Neural cell (in vitro differentiated cells): Measurements from ENCODE around the gene NTMT1. TPM values are rescaled to one million over a fixed set of nuclear protein-coding genes. Genes with fewer than 3 reads are reported as not detected.

Experiments used
- H2AFZ ChIP-seq: fragments of 200-600, 300-800 bp; sonication (generic), shearing (Covaris generic); 2 replicates; pipeline ENCODE4 v1.6.0; 2014; ENCODE audit warnings: low read depth, mild to moderate bottlenecking, antibody characterized with exemption, low read length, moderate library complexity
- H3F3A ChIP-seq: fragments of 200-600 bp; shearing (Covaris generic); 2 replicates; pipeline ENCODE4 v1.6.1; 2016; ENCODE audit warnings: mild to moderate bottlenecking, moderate library complexity, mixed read lengths, antibody characterized with exemption, low read length; ENCODE audit not compliant: insufficient read depth, poor library complexity, severe bottlenecking
- H3K27ac ChIP-seq: fragments of 200-600, 300-800 bp; sonication (generic), shearing (Covaris generic); 2 replicates; pipeline ENCODE4 v1.5.1; 2014; ENCODE audit warnings: mild to moderate bottlenecking, low read length, moderate library complexity
- H3K27me3 ChIP-seq: fragments of 300-800, 200-600 bp; sonication (generic), shearing (Covaris generic); 2 replicates; pipeline ENCODE4 v1.6.0; 2014; ENCODE audit warnings: mild to moderate bottlenecking, low read depth, low read length, moderate library complexity; ENCODE audit not compliant: insufficient read depth
- H3K36me3 ChIP-seq: fragments of 300-800, 200-600 bp; sonication (generic), shearing (Covaris generic); 2 replicates; pipeline ENCODE4 v1.5.1; 2014; ENCODE audit warnings: mild to moderate bottlenecking, antibody characterized with exemption, low read length, moderate library complexity; ENCODE audit not compliant: insufficient read depth
- H3K4me2 ChIP-seq: fragments of 300-800, 200-600 bp; sonication (generic), shearing (Covaris generic); 2 replicates; pipeline ENCODE4 v1.6.0; 2014; ENCODE audit warnings: mild to moderate bottlenecking, low read length
- H3K4me3 ChIP-seq: fragments of 300-800, 200-600 bp; sonication (generic), shearing (Covaris generic); 2 replicates; pipeline ENCODE4 v1.5.1; 2014; ENCODE audit warnings: mild to moderate bottlenecking, low read length, moderate library complexity
- H3K79me2 ChIP-seq: fragments of 200-600 bp; shearing (Covaris generic); replicated peaks from 2 replicates; pipeline ENCODE4 v1.6.0; 2014; ENCODE audit warnings: mild to moderate bottlenecking, low read length, moderate library complexity; ENCODE audit not compliant: insufficient read depth
- H3K9ac ChIP-seq: fragments of 300-800, 200-600 bp; sonication (generic), shearing (Covaris generic); 2 replicates; pipeline ENCODE4 v1.6.1; 2016; ENCODE audit warnings: mild to moderate bottlenecking, low read length, mixed read lengths
- H3K9me2 ChIP-seq: fragments of 200-600 bp; shearing (Covaris generic); 2 replicates; pipeline ENCODE4 v1.6.1; 2016; ENCODE audit warnings: mild to moderate bottlenecking, low read length, mixed read lengths; ENCODE audit not compliant: insufficient read depth
- H3K9me3 ChIP-seq: fragments of 200-600, 300-800 bp; sonication (generic), shearing (Covaris generic); 2 replicates; pipeline ENCODE4 v1.6.1; 2016; ENCODE audit warnings: mild to moderate bottlenecking, mixed run types, low read length, moderate library complexity, mixed read lengths
- H4K20me1 ChIP-seq: fragments of 200-600 bp; shearing (Covaris generic); 2 replicates; pipeline ENCODE4 v1.6.1; 2016; ENCODE audit warnings: mild to moderate bottlenecking, mixed run types; ENCODE audit not compliant: insufficient read depth
- EP300 ChIP-seq: fragments of 450-650 bp; conservative IDR thresholded peaks from 2 replicates; pipeline ENCODE4 v1.6.1; 2014; ENCODE audit warnings: antibody characterized with exemption, mild to moderate bottlenecking, moderate library complexity; ENCODE audit not compliant: poor library complexity, severe bottlenecking
- EZH2 ChIP-seq: fragments of 200-600, 300-800 bp; shearing (Covaris generic), sonication (generic); IDR thresholded peaks from 2 replicates; pipeline ENCODE4 v1.6.1; 2014; ENCODE audit warnings: antibody characterized with exemption, low read length, borderline replicate concordance, mild to moderate bottlenecking; ENCODE audit not compliant: insufficient read depth, poor library complexity, severe bottlenecking
- MXI1 ChIP-seq: fragments of 450-650 bp; conservative IDR thresholded peaks from 2 replicates; pipeline ENCODE4 v1.6.1; 2014; ENCODE audit warnings: antibody characterized with exemption, mild to moderate bottlenecking; ENCODE audit not compliant: poor library complexity, severe bottlenecking
- POLR2AphosphoS5 ChIP-seq: IDR thresholded peaks from 2 replicates; pipeline ENCODE4 v1.6.1; 2012
- RAD21 ChIP-seq: fragments of 450-650 bp; conservative IDR thresholded peaks from 2 replicates; pipeline ENCODE4 v1.6.1; 2014; ENCODE audit warnings: antibody characterized with exemption, mild to moderate bottlenecking, moderate library complexity
- REST ChIP-seq: IDR thresholded peaks from 2 replicates; pipeline ENCODE4 v1.6.1; 2012; ENCODE audit warnings: borderline replicate concordance
- SMC3 ChIP-seq: fragments of 450-650 bp; conservative IDR thresholded peaks from 2 replicates; pipeline ENCODE4 v1.6.1; 2014; ENCODE audit warnings: antibody characterized with exemption, mild to moderate bottlenecking, moderate library complexity; ENCODE audit not compliant: poor library complexity
- TAF1 ChIP-seq: IDR thresholded peaks from 2 replicates; pipeline ENCODE4 v1.6.1; 2012; ENCODE audit warnings: low read depth
- polyA plus RNA-seq: library from polyadenylated mRNA; depleted of rRNA; stranded (reverse); fragments of >200 nt; gene quantifications from 2 replicates; pipeline ENCODE4 v1.2.3, GENCODE V29; 2014
- TF ChIP-seq, protein P1 (sequence below): fragments of 450-650 bp; IDR thresholded peaks from 2 replicates; pipeline ENCODE4 v1.5.1; 2014; ENCODE audit warnings: antibody characterized with exemption, mild to moderate bottlenecking, moderate library complexity; ENCODE audit not compliant: poor library complexity, severe bottlenecking

NTMT1 gene
- polyA plus RNA-seq, 1 donor from 2014 or later: 35.9 TPM

GRCh38 chr9:129579294-129579693 is 46.7 kb upstream of the NTMT1 start:
- no peaks in the 10 kb centered on the region for H3K9me3 ChIP-seq
- no peak overlapping the region for H3K27ac ChIP-seq
- no peak overlapping the region for H2AFZ ChIP-seq
- no peaks in the 10 kb centered on the region for H3K9me2 ChIP-seq
- no peak for TF ChIP-seq MXI1
- no peak for TF ChIP-seq SMC3
- TF ChIP-seq, protein P1, sequence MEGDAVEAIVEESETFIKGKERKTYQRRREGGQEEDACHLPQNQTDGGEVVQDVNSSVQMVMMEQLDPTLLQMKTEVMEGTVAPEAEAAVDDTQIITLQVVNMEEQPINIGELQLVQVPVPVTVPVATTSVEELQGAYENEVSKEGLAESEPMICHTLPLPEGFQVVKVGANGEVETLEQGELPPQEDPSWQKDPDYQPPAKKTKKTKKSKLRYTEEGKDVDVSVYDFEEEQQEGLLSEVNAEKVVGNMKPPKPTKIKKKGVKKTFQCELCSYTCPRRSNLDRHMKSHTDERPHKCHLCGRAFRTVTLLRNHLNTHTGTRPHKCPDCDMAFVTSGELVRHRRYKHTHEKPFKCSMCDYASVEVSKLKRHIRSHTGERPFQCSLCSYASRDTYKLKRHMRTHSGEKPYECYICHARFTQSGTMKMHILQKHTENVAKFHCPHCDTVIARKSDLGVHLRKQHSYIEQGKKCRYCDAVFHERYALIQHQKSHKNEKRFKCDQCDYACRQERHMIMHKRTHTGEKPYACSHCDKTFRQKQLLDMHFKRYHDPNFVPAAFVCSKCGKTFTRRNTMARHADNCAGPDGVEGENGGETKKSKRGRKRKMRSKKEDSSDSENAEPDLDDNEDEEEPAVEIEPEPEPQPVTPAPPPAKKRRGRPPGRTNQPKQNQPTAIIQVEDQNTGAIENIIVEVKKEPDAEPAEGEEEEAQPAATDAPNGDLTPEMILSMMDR: no peak
- TF ChIP-seq TAF1: no peak
- TF ChIP-seq EP300: no peak
- no peak for TF ChIP-seq POLR2AphosphoS5
- TF ChIP-seq RAD21: no peak
- no peak for TF ChIP-seq REST
- TF ChIP-seq EZH2: no peak
- H3K4me2 ChIP-seq: no peak overlapping the region
- no peak overlapping the region for H3K4me3 ChIP-seq
- no peaks in the 10 kb centered on the region for H4K20me1 ChIP-seq
- H3K79me2 ChIP-seq: no peaks in the 10 kb centered on the region
- H3F3A ChIP-seq: no peaks in the 10 kb centered on the region
- H3K9ac ChIP-seq: no peak overlapping the region
- no peaks in the 10 kb centered on the region for H3K27me3 ChIP-seq
- no peaks in the 10 kb centered on the region for H3K36me3 ChIP-seq

- H3K4me2 ChIP-seq: no peak overlapping the region
- H3K4me3 ChIP-seq: no peak overlapping the region
- H3K36me3 ChIP-seq: no peaks in the 10 kb centered on the region
- no peaks in the 10 kb centered on the region for H3F3A ChIP-seq
- H3K79me2 ChIP-seq: no peaks in the 10 kb centered on the region
- TF ChIP-seq MXI1 (no peak), RAD21 (no peak), EP300 (no peak), TAF1 (no peak), POLR2AphosphoS5 (no peak), SMC3 (no peak)
- H3K9ac ChIP-seq: no peak overlapping the region
- no peaks in the 10 kb centered on the region for H3K9me2 ChIP-seq
- no peaks in the 10 kb centered on the region for H3K9me3 ChIP-seq
- H3K27ac ChIP-seq: no peak overlapping the region
- no peak overlapping the region for H2AFZ ChIP-seq
- no peaks in the 10 kb centered on the region for H4K20me1 ChIP-seq
- no peaks in the 10 kb centered on the region for H3K27me3 ChIP-seq
Observed at GRCh38 chr9:129580211-129580915, 45.6 kb upstream of the NTMT1 start.
